Left renal cortex interstitium (tissue), 4 donors: ENCODE data around the gene ACAD9. TPM values are rescaled to one million over a fixed set of nuclear protein-coding genes. Genes with fewer than 3 reads are reported as not detected.
"Not testable (repeated sequence)": the region's sequence is repeated elsewhere in the genome, so short reads cannot be mapped to it uniquely, and the experiment has no call there.

Experiments used
- DNase-seq, 4 donors: peaks; one replicate each; pipeline ENCODE4 v3.0.0-alpha.2; 2013; ENCODE audit warnings: low read depth in 4 of 4, low spot score in 2 of 4, missing footprints in 1 of 4
- polyA plus RNA-seq, 4 donors: library from polyadenylated mRNA; unstranded; fragments of 120-200 nt; gene quantifications; one replicate each; pipeline ENCODE4 v1.2.1, GENCODE V29; 2013; ENCODE audit not compliant: insufficient read length in 4 of 4

The ACAD9 gene
- 10 to 100 TPM; 29.9 to 51.0 (median 41.1) TPM for polyA plus RNA-seq

DNA sequence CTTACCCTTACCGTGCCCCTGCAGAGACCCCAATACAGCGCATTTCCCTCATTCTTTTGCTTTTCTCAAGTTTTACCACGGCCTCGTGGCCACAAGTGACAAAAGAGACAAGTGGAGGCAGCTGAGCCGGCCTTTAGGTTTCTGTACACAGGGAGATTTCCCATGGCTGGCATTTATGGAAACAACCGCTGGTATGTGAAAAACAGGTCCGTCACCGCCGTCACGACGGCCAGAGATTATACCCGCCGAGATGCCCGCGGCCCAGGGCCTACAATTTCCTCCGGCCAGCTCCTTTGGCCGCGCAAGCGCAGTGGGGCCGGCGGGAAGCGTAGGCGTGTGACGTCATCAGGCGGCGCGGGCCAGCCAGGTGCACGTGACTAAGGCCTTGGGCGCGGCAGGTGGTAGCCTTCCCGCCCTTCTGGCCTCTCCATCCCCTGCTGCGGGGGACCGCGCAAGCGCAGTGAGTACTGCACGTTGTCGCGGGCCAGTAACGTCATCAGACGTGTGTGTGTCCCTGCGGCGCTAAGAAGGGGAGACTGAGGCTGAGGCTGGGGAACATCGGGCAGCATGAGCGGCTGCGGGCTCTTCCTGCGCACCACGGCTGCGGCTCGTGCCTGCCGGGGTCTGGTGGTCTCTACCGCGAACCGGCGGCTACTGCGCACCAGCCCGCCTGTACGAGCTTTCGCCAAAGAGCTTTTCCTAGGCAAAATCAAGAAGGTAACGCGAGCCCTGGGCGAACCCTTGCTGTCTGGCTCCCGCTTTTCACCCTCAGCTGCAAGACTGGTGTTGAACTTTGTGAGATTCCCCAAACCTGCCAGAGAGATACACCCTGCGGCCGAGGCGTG is at the start of gene ACAD9:
Gene ACAD9, plus strand, starts transcription at position 496 of the 845 bp plus-strand sequence. Its CDS starts 72 bp downstream, at position 568.
- peak; percentile 93 to 96 (median 94) for DNase-seq

DNA sequence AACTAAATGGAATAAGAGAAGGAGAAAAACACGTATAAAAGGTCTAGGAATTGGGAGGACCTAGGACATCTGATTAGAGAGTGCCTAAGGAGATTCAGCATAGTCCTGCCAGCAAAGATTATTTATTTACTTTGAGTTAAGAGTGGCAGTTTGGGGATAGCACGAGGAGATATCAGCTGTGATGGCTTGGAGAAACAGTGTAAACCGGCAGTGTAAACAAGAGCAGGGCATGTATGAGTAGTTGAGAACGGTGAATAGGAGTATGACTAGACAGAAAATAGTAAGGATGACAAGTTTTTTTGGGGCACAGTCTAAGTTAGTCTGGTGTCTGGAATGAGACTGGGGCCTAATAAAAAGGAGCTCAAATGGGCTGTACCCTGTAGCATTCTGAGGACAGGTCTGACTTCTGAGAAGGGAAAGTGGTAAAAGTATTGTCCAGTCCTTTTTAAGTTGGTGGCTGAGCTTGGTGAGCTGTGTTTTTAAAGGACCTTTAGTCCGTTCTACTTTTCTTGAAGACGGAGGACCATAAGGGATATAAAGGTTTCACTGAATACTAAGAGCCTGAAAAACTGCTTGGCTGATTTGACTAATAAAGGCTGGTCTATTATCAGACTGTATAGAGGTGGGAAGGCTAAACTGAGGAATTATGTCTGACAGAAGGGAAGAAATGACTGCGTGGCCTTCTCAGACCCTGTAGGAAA is 49.3 kb upstream of the ACAD9 start:
- DNase-seq: not testable (repeated sequence)

DNA sequence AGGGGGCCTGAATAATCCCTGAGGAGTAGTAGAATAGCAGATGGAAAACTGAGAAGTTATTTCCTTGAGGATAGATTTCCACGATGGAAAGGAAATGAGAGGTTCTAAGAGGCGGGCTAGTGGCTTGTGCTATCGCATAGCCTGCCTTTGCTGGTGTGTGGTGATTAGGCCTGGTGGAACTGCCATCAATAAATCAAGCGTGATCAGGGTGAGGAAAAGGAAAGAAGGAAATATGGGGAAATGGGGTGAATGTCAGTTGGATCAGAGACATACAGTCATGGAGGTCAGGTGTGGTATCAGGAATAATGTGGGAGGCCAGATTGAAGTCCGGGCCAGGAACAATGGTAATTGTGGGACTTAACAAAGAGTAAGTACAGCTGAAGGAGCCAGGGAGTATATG is 48.7 kb upstream of the ACAD9 start:
- DNase-seq: not testable (repeated sequence)

DNA sequence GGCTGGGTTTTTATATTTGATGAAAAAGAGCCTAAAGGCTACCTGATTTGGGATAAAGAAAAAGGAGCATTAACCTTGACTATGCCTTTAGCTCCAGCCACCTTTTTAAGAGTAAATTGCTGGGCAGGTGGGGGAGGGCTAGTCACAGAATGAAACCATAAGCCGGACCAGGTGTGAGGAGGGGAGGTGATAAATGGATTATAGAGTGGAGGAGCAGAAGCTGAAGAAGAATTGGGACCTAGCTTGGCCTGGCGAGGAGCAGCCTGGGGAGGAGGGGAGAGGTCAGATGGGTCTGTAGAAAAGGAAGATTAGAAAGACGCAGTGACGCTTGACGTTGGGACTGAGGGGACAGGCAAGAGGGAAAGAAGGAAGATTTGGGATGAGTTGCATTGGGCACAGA is 46.4 kb upstream of the ACAD9 start:
- DNase-seq: not testable (repeated sequence)

DNA sequence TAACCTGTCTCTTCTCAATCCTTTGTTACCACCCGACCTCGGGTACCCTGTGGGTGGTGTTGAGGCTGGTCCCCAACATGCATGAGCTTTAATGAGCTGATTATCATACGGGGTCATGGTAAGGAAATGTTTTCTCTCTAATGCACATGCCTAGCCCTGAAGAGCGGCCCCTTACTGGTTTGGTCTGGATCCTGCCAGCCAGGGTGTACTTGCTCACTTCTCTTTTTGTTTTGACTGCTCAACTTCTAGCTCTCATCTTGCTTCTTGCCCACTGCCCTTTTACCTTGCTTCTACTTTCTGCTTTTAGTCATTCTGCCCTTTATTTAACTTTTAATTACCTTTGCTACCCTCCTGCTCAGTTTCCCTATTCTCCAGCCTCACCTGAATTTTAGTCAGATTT is 44.3 kb upstream of the ACAD9 start:
- no peak for DNase-seq

DNA sequence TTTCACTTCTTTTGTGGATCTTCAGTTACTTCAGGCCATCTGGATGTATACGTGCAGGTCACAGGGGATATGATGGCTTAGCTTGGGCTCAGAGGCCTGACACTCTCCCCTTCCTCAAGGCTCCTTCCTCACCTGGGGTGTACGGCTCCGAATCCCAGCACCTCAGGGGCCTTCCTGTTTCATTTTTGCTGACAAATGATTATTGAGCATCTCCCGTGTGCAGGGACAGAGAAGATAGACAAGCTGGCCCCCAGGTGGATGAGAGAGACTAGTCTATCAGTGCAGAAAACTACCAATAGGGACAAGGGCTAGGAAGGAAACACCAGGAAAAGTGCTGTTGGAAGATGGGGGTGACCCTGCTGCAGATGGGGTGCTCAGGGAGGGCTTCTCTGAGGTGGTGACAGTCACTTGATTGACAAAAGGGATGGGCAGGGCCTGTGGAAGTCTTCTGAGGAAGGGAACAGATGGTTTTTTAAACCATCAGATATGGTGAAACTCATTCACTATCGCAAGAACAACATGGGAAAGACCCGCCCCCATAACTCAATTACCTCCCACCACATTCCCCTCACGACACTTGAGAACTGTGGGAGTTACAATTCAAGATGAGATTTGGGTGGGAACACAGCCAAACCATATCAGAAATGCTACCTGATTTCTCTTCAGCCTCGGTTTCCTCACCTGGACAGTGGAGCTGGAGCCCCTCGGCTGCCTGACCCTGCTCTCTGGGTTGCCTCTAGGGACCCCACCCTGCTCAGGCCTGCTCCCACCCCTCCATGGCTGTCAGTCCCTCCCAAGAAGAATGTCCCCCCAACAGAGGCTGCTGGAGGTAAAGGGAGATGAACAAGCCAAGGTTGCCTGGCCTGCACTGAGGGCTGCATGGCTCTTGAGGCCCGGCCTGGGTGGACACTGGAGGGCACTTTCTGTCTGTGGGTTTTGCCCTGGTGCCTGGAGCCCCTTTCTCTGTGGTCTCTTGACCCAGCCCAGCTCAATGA is 37.2 kb upstream of the ACAD9 start:
- DNase-seq: no peak

DNA sequence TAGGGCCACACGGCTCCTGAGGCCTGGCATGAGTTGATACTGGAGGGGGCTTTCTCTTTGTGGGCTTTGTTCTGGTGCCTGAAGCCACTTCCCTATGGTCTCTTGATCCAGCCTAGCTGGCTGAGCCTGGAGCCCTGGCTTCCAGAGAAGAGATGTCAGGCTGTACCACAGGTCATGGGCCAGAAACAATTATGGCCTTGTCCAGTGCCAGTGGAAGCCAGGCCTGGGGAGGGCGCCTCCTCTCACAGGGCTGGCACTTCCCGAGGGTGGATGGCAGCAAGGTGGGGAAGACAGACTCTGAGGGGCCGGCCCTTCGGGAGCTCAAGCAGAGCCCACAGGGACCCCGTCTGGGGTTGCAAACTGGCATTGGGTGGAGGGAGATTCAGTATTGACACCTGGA is 34.9 kb upstream of the ACAD9 start:
- no peak for DNase-seq

DNA sequence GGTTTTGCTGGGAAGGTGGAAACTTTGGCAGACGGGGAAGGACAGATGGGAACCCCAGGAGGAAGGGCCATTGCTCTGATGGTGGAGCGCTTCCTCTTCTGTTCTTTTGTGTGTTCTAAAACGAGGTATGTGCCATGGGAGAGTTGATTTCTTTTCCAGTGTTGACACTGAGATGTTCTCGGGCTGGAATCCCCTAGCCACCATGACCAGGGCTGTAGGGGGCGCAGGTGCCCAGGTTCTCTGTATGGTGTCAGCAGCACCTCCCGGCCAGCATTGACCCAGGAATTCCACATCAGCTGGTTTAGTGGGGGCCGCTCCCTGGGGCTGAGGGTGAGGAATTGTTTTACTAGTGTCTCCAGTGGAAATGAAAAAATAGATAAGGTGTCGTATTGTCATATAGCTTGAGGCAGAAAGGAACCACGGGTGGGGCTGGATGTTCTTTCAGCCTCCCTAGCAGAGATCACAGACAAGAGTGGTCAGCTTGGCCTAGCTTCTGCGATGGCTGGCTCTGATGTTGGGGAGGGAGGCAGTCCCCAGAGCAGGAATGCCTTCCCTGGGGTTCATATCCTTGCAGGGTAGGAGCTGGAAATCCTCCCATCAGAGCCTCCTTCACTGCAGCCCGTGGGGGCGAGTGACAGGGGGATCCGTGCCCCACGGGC is 34.2 kb upstream of the ACAD9 start:
- DNase-seq: no peak

DNA sequence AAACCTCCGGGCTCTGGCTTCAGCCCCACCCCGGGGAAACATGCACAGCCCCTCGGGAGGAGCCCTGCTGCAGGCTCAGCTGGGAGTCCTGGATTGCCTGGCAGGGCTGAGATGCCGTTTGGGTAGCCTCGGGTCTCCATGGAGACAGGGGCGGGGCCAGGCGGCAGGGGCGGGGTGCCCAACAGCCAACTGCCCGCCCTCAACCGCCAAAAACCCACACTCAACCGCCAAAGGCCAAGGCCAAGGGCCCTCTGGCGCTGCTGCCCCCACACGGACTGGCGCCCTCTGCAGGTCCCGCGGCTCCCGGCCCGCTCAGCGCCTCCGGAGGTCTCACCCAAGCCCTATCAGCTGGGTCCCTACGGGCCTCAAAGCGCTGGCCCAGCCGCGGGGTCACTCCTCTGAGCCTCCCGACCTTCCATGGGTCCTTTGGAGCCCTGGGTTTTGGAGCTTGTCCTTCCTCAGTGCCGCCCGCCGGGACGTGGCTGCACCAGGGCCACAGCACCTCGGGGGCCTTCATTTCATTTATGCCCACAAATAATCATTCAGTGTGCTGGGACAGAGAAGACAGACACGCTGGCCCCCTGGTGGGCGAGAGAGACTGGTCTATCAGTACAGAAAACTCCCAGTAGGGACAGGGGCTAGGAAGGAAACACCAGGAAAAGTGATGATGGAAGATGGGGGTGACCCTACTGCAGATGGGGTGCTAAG is 33.5 kb upstream of the ACAD9 start:
- peak; percentile 37 to 60 (median 48) for DNase-seq

DNA sequence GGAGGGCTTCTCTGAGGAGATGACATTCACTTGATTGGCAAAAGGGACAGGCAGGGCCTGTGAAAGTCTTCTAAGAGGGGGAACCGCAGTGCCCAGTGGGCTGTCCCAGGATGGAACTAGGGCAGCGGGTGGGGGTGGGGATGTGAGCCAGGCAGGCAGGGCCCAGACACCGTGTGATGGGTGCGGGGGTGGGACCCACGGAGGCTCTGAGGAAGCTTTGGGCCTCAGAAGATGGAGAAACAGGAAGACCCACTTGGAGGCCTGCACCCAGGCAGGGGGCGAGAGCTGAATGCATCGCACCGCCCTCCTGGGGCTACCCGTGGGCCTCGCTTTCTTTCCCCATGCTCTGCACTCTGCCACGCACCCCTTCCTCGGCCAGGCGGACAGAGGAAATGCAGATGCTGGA is 32.9 kb upstream of the ACAD9 start:
- no peak for DNase-seq

DNA sequence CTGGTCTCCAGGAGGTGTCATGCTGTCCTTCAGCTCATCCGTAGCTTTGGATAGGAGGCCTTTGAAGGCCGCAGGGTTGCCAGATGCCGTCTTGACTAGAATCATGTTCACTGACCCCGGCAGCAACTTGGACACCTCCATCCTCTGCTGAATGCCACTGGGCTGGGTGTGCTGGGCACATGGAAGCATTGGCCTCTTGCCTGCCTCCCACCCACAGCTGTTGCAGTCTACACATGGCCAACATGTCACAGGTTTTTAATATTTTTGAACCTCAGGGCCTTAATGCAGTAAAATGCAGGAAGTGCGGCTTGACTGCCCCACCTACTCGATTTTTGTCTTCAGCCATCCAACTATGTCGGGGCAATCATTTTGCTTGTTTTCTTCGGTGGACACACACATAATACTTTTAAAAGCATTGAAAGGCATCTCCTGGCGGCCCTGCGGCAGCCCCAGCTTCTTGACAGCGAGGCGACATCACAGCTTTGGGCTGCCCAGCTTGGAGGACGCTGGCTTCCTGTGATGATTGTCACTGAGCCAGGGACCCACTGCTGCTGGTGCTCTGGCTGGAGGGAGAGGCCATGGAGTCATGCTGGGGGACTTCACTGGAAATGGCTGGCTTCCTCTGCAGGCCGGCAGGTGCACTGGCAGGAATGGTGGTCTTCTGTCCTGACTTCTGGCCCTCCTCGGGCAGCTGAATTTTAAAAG is 31.6 kb upstream of the ACAD9 start:
- DNase-seq: no peak

DNA sequence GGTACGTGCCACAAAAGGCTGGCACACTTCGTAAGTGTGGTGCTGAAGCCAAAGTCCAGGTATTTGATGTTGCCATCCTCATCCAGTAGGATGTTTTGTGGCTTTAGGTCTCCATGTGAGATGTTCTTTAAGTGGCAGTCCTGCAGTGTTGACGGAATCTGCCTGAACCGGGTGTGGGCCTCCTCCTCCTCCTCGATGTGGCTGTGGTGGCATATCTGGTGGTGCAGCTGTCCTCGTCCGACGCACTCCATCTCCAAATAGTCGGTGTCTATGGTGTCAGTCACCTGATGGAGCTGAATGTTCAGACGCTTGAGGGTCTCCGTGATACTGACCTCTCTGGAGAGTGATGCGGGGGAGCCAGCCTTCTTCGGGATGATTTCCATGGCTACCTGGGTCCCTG is 30.5 kb upstream of the ACAD9 start:
- no peak for DNase-seq

DNA sequence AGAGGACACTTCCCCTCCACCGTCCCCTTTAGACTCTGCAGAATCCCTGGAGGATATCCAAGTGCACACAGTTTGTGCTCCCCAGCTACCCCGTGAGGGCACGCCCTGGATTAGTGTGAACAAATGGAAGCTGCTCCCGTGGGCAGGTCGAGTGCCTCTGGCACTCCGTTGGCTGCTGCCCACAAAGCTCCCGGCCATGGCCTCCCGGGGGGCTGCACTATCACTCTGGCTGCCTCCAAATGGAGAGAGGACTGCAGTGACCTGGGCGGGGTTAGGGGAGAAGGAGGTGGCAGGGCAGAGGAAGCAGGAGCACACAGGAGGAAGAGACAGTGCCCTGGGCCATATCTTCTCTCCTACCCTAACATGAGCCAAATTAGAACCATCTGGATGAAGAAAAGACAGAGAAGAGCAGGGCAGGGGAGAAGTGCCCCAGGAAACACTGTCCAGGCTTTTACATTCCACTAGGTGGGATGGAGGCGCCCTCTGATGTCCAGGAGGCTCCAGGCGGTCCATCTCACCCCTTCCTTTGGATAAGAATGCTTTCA is 29.4 kb upstream of the ACAD9 start:
- DNase-seq: no peak

DNA sequence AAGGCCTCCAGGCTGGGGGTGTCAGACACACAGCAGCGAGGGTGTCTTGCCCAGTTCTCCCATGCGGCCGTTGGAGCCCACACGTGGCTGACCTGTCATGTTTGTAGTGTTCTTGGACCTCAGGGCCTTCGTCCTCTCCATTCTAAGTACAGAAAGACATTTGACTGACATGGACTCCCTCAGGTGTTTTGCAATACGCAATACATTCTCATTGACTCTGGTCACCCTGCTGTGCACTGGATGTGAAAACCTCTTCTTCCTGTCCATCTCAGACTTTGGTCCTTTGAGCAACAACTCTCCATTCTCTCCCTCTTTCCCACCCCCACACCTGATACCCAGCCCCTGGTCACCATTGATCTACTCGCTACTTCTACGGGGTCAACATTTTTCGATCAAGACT is 28.9 kb upstream of the ACAD9 start:
- no peak for DNase-seq

DNA sequence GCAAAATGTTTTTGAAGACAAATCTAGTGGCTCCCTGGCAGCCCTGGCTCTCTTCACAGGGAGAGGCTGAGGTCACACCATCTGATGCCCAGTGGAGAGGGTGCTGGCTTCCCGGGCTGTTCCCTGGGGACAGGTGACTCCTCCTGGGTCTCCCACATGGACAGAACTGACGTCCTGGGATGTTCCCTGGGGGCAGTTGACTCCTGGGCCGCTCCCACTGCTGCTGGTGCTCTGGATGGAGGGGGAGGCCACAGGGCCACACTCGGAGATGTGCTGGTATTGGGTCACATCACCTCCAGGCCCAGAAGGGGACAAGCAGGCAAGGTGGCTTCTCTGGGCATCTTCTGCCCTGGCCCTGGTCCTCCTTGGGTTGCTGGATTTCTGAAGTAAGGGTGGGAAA is 27.8 kb upstream of the ACAD9 start:
- DNase-seq: no peak

DNA sequence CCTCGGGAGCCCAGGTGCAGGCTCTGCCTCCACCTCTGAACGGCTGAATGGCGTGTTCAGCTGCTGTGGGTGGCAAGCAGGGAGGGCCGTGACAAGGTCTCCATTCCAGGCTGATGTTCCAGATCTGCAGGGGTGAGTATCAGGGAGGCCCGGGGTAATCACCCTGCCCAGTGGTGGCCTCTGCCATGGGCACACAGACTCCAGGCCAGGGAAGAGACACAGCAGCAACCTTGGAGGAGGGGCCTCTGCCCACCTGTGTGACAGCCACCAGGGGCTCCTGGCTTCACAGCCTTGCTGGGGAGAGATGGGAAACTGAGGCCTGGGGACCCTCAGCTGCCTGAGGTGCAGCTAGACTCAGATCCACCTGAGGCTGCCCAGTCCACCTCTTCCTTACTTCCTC is 25.6 kb upstream of the ACAD9 start:
- no peak for DNase-seq

DNA sequence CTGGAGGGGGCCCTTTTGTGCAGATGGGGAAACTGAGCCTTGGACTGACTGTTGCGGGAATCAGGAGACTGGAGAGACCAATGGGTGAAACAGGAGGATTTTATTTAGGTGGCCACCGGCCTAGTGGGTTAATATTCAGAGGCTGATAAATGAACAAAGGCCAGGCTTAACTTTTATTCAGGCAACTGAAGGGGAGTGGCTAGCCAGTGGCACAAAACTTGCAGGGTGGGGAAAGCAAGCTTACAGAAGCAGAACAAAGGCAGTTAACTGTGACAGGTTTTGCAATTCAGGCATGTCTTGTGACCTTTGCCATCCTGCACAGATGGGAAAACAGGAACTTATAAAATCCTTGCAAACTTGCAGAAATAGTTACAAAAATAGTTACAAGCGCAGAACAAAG is 24.9 kb upstream of the ACAD9 start:
- no peak for DNase-seq

DNA sequence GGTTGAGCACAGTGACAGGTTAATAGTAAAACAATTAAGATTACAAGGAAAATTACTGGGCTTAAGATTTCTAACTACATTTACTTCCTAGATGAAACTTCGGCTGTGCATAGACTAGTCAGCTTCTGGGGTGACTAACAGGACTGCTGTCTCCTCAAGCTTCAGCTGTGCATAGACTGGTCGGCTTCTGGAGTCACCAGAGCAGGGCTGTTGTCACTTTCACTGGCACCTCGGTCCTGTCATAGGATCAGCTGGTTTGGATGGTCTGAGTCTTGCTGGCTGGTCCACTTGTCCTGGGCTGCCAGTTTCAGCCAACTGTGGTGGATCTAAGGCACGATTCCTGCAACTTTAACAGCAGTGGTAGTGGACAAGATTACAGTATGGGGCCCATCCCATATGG is 23.9 kb upstream of the ACAD9 start:
- no peak for DNase-seq

DNA sequence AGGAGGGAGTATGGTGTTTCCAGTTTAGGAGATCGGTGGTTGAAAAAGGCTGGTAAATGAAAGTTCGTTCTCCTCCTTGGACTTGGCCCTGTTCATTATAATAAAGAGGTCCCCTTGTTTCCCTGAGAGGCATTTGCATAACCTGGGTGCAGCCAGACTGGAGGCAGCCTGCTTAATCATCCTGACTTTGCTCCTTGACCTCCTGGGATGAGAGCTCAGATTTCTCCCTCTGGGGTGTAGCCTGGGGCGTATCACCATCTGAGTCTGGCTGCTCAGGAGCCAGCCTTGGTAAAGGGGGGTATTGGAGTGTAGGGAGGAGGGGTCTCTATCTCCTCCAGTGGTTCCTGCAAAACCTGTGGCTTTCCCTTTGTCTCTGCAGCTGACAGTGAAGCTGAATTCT is 21.3 kb upstream of the ACAD9 start:
- no peak for DNase-seq
